ENCODE results near the gene TCTN1. TPM values are rescaled to one million over a fixed set of nuclear protein-coding genes. Genes with fewer than 3 reads are reported as not detected.

The TCTN1 gene
- total RNA-seq, 4 donors from 2014 or later, result 30.2 to 35.7 (median 31.4) TPM

DNA sequence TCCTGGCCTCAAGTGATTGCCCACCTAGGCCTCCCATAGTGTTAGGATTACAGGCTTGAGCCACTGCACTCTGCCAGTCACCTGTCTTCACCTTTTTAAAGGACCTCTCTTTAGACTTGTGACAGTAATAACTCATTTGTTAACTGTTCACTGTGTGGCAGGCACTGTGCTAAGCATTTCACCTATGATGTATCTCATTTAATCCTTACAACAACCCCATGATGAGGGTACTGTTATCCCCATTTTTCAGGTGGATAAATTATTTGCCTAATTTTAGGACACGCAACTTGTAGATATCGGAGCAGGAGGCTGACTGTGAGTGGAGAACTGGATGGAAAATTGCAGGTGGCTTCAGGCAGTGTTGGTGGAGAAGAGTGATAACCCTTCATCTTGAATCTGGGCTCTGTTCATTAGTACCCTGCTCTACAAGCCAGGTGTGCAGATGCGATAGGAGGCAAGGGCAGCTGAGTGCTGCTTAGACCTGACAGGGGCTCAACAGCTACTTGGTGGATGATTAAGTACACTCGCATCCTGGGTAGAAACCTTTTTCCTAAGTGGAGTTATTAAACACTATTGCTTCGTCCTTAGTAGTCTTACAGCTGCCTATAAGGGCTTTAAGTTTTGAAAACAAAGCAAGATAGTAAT lies 2.7 kb downstream of the TCTN1 start:
- TF ChIP-seq, protein P1, sequence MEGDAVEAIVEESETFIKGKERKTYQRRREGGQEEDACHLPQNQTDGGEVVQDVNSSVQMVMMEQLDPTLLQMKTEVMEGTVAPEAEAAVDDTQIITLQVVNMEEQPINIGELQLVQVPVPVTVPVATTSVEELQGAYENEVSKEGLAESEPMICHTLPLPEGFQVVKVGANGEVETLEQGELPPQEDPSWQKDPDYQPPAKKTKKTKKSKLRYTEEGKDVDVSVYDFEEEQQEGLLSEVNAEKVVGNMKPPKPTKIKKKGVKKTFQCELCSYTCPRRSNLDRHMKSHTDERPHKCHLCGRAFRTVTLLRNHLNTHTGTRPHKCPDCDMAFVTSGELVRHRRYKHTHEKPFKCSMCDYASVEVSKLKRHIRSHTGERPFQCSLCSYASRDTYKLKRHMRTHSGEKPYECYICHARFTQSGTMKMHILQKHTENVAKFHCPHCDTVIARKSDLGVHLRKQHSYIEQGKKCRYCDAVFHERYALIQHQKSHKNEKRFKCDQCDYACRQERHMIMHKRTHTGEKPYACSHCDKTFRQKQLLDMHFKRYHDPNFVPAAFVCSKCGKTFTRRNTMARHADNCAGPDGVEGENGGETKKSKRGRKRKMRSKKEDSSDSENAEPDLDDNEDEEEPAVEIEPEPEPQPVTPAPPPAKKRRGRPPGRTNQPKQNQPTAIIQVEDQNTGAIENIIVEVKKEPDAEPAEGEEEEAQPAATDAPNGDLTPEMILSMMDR (IDR thresholded peaks at IDR 0.05; ENCODE audit: low read depth), result no peak

GRCh38 chr12:110619534-110619953 lies 5.6 kb downstream of the TCTN1 start:
- TF ChIP-seq, protein P1 (IDR thresholded peaks at IDR 0.05; ENCODE audit: low read depth), result no peak

- TF ChIP-seq, protein P1 (IDR thresholded peaks at IDR 0.05; ENCODE audit: low read depth), result no peak
Observed at GRCh38 chr12:110622582-110622981, 8.7 kb downstream of the TCTN1 start.

DNA sequence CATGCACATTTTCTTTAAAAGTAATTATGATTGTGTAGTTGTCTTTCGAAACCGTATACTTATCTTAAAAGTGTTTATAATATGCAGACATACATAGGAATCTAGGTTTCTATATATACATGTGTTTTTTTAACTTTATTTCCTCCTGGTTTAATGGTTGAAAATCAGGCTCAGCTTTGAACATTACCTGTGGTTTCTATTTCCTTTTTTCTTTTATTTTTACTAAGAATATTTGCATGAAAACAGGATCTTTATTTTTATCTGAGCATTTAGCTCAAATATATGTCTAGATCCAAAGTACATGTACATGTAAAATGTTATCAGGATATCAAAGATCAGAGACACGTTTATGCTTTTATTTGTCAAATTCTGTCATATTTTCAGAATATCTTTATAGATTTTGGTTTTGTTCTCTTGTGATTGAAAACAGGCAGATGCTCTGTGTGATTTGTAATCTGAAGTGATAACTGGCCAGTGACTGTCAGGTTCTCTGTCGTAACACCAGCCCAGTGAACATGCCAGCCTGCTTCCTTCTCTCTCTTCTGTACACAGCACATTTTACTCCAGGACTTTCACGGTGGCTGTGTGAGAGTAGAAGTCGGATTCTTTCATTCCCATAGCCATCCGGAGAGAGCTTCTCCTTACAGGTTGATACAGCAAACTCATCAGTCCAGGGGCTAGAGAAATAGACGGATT lies 13.7 kb downstream of the TCTN1 start:
- TF ChIP-seq, protein P1 (IDR thresholded peaks at IDR 0.05; ENCODE audit: low read depth), result no peak

DNA sequence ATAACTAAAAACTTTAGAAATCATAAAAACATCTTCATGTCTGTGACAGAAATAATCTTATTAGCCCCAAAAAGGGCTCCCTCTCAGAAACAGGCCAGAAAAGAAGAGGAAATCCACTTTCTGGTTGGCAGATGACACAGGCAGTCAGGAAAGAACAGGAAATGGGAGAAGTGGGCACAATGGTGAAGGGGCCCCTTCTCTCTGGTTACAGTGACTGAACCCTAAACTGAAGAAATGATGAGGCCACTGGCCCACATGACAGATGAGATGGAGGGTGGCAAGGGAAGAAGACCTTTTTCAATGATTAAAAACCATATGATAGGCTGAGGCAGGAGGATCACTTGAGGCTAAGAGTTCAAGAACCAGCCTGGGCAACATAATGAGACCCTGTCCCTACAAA lies 21.1 kb downstream of the TCTN1 start:
- TF ChIP-seq, protein P1 (IDR thresholded peaks at IDR 0.05; ENCODE audit: low read depth), result no peak

DNA sequence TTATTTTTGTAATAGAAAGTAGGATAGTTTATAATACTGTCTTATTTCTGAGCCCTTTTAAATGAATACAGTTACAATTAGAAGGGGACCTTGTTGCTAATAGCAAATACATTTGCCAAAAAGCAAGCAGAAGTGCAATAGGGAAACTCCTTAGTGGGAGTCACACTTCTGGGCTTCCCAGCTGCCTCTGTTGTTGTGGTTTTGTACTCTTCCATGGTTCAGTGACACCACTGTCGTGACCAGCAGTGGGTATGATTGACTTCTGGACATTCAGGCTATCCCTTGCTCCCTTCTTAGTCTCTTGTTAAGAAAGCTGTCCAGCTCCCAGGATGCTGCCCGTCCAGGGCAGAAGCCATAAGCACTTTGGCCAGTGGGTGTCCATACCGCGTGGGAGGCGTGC lies 22.6 kb downstream of the TCTN1 start:
- TF ChIP-seq, protein P1 (IDR thresholded peaks at IDR 0.05; ENCODE audit: low read depth), result no peak

GRCh38 chr12:110637869-110638441 lies 24.0 kb downstream of the TCTN1 start:
- TF ChIP-seq, protein P1 (IDR thresholded peaks at IDR 0.05; ENCODE audit: low read depth), result no peak

Measured in subcutaneous adipose tissue (tissue), 4 donors.